ENCODE data around the gene CCSER1.

- TF ChIP-seq CTCF (IDR thresholded peaks at IDR 0.05) (no peak), EP300 (IDR thresholded peaks at IDR 0.05; ENCODE audit: low read depth) (no peak)
These were observed 298.7 kb downstream of the CCSER1 start for GRCh38 chr4:90425893-90426292.
